Endothelial cell of umbilical vein (primary cell): ENCODE measurements around the gene UCP3.

Experiments used
- CTCF ChIP-seq, 2 donors: IDR thresholded peaks; 1 replicate in 1 of 2; 2 replicates in 1 of 2; pipeline ENCODE4 v1.5.1; 2011; ENCODE audit warnings: low read length in 2 of 2, mild to moderate bottlenecking in 2 of 2, moderate library complexity in 2 of 2, control low read depth in 1 of 2, inconsistent platforms in 1 of 2, low read depth in 1 of 2; ENCODE audit not compliant: insufficient read depth in 1 of 2; ENCODE audit errors: extremely low read depth in 1 of 2
- EZH2 ChIP-seq: IDR thresholded peaks from 2 replicates; pipeline ENCODE4 v1.6.1; 2012; ENCODE audit warnings: borderline replicate concordance, low read depth, mild to moderate bottlenecking, moderate library complexity, low read length, inconsistent platforms; ENCODE audit not compliant: severe bottlenecking
- FOS ChIP-seq: IDR thresholded peaks from 2 replicates; pipeline ENCODE4 v1.6.1; 2011; ENCODE audit warnings: mild to moderate bottlenecking, low read length, moderate library complexity, borderline replicate concordance; ENCODE audit not compliant: insufficient read depth
- JUN ChIP-seq: IDR thresholded peaks from 2 replicates; pipeline ENCODE4 v1.6.1; 2011; ENCODE audit warnings: borderline replicate concordance, low read depth; ENCODE audit not compliant: insufficient read length, insufficient read depth
- POLR2A ChIP-seq: IDR thresholded peaks from 2 replicates; pipeline ENCODE4 v1.6.1; 2012; ENCODE audit warnings: low read depth, mild to moderate bottlenecking, control low read depth, low read length
- POLR2AphosphoS5 ChIP-seq: IDR thresholded peaks from 2 replicates; pipeline ENCODE4 v1.6.1; 2012; ENCODE audit warnings: low read depth, mild to moderate bottlenecking, control low read depth, low read length, moderate library complexity; ENCODE audit not compliant: insufficient read depth
- TF ChIP-seq, protein P1 (sequence below): IDR thresholded peaks from 2 replicates; pipeline ENCODE4 v1.6.1; 2011; ENCODE audit not compliant: insufficient read depth, insufficient read length

DNA sequence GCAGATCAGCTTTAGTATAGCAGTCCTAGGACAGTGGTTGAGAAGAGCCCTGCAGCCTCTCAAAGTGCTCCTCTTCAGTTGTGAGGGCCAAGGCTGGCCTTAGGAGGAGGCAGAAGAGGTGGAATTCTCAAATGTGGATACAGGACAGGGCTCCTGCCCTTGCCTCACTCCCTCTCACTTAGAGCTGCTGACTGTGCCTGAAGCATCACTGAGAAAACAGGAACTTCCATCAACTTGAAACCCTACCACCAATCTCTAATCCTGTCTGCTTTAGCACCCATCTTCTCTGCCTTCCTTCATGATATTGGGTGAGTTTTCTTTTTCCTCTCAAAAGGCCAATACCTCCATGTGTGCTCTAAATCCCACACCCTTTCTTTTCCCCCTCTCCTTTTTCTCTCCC is 14.4 kb upstream of the UCP3 start:
- no peak for TF ChIP-seq POLR2A
- TF ChIP-seq CTCF (IDR thresholded peaks at IDR 0.05; ENCODE audit: extremely low read depth in 1 of 2, insufficient read depth in 1 of 2, low read depth in 1 of 2, low read length in 2 of 2), result no peak
- no peak for TF ChIP-seq JUN
- no peak for TF ChIP-seq FOS
- no peak for TF ChIP-seq EZH2
- TF ChIP-seq POLR2AphosphoS5, result no peak
- TF ChIP-seq, protein P1, sequence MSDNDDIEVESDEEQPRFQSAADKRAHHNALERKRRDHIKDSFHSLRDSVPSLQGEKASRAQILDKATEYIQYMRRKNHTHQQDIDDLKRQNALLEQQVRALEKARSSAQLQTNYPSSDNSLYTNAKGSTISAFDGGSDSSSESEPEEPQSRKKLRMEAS, result no peak
